Measurements from ENCODE around the gene PPP2R3B.

DNA sequence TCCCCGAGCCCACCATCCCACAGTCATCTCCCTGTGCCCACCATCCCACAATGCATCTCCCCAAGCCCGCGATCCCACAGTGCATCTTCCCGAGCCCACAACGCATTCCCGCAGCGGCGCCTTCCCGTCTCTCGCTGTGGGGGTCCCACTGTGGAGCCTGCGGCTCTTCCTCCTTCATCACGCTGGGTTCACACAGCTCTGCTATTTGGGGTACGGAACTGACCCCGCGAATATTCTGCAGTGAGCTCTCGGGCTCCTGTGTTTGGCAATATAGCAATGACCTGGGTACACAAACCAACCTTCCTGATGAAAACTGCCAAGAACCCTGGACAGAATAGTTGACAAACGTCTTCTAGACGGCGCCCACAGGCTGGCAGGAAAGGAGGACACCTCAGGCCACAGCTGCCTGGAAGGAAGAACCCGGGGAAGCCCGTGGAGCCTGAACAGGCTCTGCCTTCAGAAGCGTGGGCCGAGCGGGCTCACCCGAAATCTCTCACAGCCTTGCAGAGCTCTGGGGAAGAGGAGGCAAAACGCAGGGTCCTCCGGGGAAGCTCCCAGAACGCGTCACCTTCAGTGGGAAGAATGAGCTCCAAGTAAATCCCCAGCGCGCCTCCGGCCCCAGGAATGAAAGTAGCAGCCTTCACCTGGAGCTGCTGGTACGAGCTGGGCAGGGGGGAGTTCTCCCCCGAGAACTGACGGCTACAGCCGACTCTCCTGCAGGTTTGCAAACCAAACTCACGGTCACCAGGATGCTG lies 22.9 kb downstream of the PPP2R3B start:
- TF ChIP-seq EZH2 (IDR thresholded peaks at IDR 0.05) = no peak
- TF ChIP-seq, protein P1, sequence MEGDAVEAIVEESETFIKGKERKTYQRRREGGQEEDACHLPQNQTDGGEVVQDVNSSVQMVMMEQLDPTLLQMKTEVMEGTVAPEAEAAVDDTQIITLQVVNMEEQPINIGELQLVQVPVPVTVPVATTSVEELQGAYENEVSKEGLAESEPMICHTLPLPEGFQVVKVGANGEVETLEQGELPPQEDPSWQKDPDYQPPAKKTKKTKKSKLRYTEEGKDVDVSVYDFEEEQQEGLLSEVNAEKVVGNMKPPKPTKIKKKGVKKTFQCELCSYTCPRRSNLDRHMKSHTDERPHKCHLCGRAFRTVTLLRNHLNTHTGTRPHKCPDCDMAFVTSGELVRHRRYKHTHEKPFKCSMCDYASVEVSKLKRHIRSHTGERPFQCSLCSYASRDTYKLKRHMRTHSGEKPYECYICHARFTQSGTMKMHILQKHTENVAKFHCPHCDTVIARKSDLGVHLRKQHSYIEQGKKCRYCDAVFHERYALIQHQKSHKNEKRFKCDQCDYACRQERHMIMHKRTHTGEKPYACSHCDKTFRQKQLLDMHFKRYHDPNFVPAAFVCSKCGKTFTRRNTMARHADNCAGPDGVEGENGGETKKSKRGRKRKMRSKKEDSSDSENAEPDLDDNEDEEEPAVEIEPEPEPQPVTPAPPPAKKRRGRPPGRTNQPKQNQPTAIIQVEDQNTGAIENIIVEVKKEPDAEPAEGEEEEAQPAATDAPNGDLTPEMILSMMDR (IDR thresholded peaks at IDR 0.05 in 2 of 3, conservative IDR thresholded peaks at IDR 0.05 in 1 of 3; ENCODE audit: borderline replicate concordance in 1 of 3, insufficient read depth in 1 of 3, low read depth in 2 of 3, low read length in 2 of 3) = no peak
- no peak for TF ChIP-seq ZNF274 (IDR thresholded peaks at IDR 0.05; ENCODE audit: low read depth, low read length)
- no peak for TF ChIP-seq POLR2AphosphoS5 (IDR thresholded peaks at IDR 0.05; ENCODE audit: low read depth, low read length)

Data from HCT116 (cell line).